ENCODE measurements around the gene RAD51B. TPM values are rescaled to one million over a fixed set of nuclear protein-coding genes. Genes with fewer than 3 reads are reported as not detected.

Gene RAD51B
- total RNA-seq, 1 donor from 2014 or later: 28.5 TPM

- no peaks in the 10 kb centered on the region for H3K27me3 ChIP-seq
- no peak overlapping the region for H3K27ac ChIP-seq
- no peak for DNase-seq (ENCODE audit: extremely low spot score in 2 of 2)
- intact Hi-C loops (cut with DNase I): no loop called here
- no peak overlapping the region for H3K4me3 ChIP-seq
- peaks cover 10% of the 10 kb centered on the region for H3K4me1 ChIP-seq
- no peaks in the 10 kb centered on the region for H3K36me3 ChIP-seq
- no peak for TF ChIP-seq POLR2AphosphoS5 (IDR thresholded peaks at IDR 0.05; ENCODE audit: insufficient read depth in 1 of 2, low read depth in 1 of 2)
- TF ChIP-seq POLR2A (IDR thresholded peaks at IDR 0.05): no peak
- no peak for TF ChIP-seq CTCF (IDR thresholded peaks at IDR 0.05)
- no peaks in the 10 kb centered on the region for H3K9me3 ChIP-seq
Observed at GRCh38 chr14:68079941-68080697, 260.5 kb downstream of the RAD51B start.

GRCh38 chr14:68081489-68081888 lies 261.9 kb downstream of the RAD51B start:
- Histone ChIP-seq H3K9me3 (no peaks in the 10 kb centered on the region), H3K4me1 (no peaks in the 10 kb centered on the region), H3K27ac (no peak overlapping the region), H3K36me3 (no peaks in the 10 kb centered on the region), H3K27me3 (no peaks in the 10 kb centered on the region), H3K4me3 (no peak overlapping the region)
- no peak for DNase-seq (ENCODE audit: extremely low spot score in 2 of 2)
- intact Hi-C loops (cut with DNase I): no loop called here
- TF ChIP-seq POLR2AphosphoS5 (IDR thresholded peaks at IDR 0.05; ENCODE audit: insufficient read depth in 1 of 2, low read depth in 1 of 2) (no peak), POLR2A (IDR thresholded peaks at IDR 0.05) (no peak), CTCF (IDR thresholded peaks at IDR 0.05) (no peak)

- intact Hi-C loops (cut with DNase I): no loop called here
- TF ChIP-seq CTCF (IDR thresholded peaks at IDR 0.05) (no peak), POLR2A (IDR thresholded peaks at IDR 0.05) (no peak), POLR2AphosphoS5 (IDR thresholded peaks at IDR 0.05; ENCODE audit: insufficient read depth in 1 of 2, low read depth in 1 of 2) (no peak)
- Histone ChIP-seq H3K27ac (no peak overlapping the region), H3K36me3 (no peaks in the 10 kb centered on the region), H3K4me1 (no peaks in the 10 kb centered on the region), H3K9me3 (no peaks in the 10 kb centered on the region), H3K27me3 (no peaks in the 10 kb centered on the region), H3K4me3 (no peak overlapping the region)
- no peak for DNase-seq (ENCODE audit: extremely low spot score in 2 of 2)
Observed at GRCh38 chr14:68082698-68083291, 263.2 kb downstream of the RAD51B start.

DNA sequence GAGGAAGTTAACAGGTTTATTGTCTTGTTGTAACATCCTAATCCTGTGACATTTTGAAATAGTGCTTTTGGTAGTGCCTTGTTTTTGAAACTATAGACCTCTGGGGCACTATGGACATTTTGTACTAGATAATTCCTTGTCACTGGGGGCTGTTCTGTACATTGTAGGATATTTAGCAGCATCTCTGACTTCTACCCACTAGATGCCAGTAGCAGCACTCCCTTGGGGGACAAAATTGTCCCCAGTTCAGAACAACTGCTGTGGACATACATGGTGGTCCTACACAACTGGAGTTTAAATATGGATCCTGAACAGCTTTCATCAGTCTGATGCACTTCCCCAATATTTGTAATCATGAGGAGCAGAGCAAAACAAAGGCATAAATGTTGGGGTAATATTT lies 264.7 kb downstream of the RAD51B start:
- Histone ChIP-seq H3K4me3 (no peak overlapping the region), H3K36me3 (no peaks in the 10 kb centered on the region), H3K27me3 (no peaks in the 10 kb centered on the region), H3K4me1 (peaks cover 11% of the 10 kb centered on the region), H3K27ac (no peak overlapping the region), H3K9me3 (no peaks in the 10 kb centered on the region)
- no peak for TF ChIP-seq POLR2A (IDR thresholded peaks at IDR 0.05)
- TF ChIP-seq CTCF (IDR thresholded peaks at IDR 0.05): no peak
- no peak for TF ChIP-seq POLR2AphosphoS5 (IDR thresholded peaks at IDR 0.05; ENCODE audit: insufficient read depth in 1 of 2, low read depth in 1 of 2)
- DNase-seq (ENCODE audit: extremely low spot score in 2 of 2): no peak
- intact Hi-C loops (cut with DNase I): no loop called here

- intact Hi-C loops (cut with DNase I): no loop called here
- TF ChIP-seq CTCF (IDR thresholded peaks at IDR 0.05) (no peak), POLR2AphosphoS5 (IDR thresholded peaks at IDR 0.05; ENCODE audit: insufficient read depth in 1 of 2, low read depth in 1 of 2) (no peak), POLR2A (IDR thresholded peaks at IDR 0.05) (no peak)
- H3K9me3 ChIP-seq: no peaks in the 10 kb centered on the region
- H3K27me3 ChIP-seq: no peaks in the 10 kb centered on the region
- H3K36me3 ChIP-seq: no peaks in the 10 kb centered on the region
- H3K27ac ChIP-seq: no peak overlapping the region
- no peak for DNase-seq (ENCODE audit: extremely low spot score in 2 of 2)
- peaks cover 14% of the 10 kb centered on the region for H3K4me1 ChIP-seq
- no peak overlapping the region for H3K4me3 ChIP-seq
Observed at GRCh38 chr14:68085742-68086141, 266.2 kb downstream of the RAD51B start.

Data from vagina (tissue), 2 donors.